GM19025 (cell line): Measurements from ENCODE around the gene ZNF154.

Experiments
- ATAC-seq: cut with Tn5 transposase; IDR thresholded peaks from one replicate; pipeline ENCODE4 v1.9.1; 2021; ENCODE audit warnings: mild to moderate bottlenecking, low read depth, moderate library complexity; ENCODE audit not compliant: unreplicated experiment

The ZNF154 gene

DNA sequence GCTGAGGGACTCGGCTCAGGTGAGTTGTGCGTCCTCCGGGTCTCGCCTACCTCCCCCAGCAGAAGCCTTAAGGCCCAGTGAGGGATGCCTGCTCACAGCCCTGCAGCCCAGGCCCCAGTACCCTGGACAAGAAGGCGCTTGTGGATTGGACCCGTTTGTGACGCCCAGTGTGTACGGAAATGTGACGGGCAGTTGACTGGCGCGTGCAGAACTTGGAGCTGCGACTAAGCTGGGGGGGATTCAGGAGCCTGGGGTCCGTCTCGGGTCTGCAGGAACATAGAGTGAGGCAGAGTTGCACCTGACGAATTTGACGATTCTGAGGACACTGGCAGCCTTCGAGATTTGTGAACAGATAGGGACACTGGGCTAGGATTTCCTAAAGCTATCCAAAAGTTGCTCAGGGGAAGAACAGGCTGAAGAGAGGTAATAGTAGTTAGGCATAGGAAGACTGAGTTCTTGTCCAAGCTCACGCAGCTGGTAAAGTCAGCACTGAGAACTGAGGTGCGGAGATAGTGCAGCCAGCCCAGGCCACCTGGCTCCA lies 26.7 kb downstream of the ZNF154 start:
- no peak for ATAC-seq

DNA sequence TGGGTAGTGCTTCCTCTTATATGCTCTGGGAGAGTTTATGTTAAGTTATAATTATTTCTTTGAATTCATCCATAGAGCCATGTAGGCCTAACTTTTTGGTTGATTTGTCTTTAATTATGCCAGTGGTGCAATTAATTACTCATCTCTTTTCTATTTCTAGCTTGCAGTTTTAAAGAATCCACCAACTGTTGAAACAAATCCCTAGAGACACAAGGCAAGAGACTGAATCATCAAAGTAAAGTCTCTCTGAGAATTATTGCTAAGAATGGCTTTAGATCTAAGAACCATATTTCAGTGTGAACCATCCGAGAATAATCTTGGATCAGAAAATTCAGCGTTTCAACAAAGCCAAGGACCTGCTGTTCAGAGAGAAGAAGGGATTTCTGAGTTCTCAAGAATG lies 33.1 kb downstream of the ZNF154 start:
- no peak for ATAC-seq

GRCh38 chr19:57672466-57672865 lies 36.5 kb downstream of the ZNF154 start:
- no peak for ATAC-seq

DNA sequence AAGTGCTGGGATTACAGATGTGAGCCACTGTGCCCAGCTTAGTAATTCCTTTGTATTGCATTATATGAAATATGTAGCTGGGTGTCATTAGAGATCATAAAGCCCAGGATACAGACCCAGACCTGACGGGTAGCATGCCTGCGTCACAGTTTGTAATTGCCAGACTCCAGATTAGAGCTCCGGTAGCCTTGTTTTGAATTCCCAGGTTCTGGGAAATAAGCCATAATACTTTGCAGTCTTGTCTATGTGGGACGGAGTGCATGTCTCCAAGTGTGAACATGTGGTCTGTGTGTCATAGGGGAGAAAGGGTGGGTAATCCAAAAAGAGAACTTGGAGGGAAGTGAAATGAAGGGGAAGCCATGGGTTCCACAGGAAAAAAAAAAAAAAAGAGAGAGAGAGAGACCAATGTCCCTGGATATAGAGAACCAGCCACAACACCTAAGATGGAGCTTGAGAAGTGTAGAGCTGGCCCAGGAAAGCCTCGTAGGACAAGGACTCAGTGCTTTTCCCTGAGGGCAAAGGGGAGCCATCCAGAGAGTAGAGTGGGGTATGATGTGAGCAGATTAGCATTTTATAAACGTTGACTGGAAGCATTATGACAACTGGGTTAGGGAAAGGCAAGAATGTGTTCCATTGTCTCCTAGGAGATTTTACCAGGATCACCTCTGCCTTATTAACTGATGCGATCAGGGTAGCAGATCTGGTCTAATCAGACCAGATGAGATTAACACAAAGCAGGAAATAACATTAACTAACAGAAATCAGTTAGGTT lies 37.7 kb downstream of the ZNF154 start:
- ATAC-seq = no peak

GRCh38 chr19:57668635-57669034 lies 40.4 kb downstream of the ZNF154 start, which contains the start of gene ZSCAN4:
Gene ZSCAN4, plus strand, starts transcription at chr19:57668935. Its CDS starts 7,211 bp downstream, at chr19:57676146.
- ATAC-seq = no peak

GRCh38 chr19:57667228-57667627 lies 41.8 kb downstream of the ZNF154 start:
- no peak for ATAC-seq

GRCh38 chr19:57665261-57665806 lies 43.7 kb downstream of the ZNF154 start:
- no peak for ATAC-seq

DNA sequence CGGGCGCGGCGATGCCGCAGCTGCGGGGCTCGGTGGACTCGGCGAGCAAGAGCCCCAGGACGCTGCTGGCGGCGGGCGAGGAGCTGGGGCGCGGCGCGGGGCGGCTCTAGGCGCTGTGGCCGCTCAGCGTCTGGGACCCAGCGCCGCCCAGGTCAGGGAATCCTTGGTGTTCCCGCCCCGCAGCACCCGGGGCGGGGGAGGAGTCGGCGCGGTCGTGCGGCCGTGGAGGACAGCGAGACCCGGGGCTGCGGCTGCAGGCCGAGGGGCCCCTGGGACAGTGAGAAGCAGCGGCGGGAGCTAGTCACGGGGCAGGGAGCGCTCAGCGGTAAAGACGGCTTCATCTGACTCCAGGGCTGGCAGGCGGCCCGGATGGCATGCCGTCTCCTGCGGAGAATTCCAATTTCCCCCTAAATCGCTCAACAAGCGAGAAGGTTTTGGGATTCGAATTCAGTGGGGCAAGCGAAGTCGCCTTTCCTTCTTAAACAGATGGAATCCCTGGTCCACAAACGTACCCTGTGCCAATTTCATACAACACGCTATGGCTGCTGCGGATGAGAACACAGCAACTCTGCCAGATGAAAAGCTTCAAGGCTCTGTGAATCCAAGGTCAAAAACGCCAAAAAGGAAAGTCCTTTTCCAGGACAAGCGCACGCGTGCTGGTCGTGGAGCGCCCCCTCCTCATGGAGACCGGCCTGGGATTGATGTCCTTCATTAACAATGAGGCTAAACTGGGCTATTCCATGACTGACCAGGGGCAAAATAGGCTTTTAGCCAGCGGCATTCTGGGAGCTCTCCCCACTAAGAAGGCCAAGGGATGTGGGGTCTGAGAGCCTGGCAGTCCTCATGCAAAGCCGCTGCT lies 44.5 kb downstream of the ZNF154 start:
- no peak for ATAC-seq

DNA sequence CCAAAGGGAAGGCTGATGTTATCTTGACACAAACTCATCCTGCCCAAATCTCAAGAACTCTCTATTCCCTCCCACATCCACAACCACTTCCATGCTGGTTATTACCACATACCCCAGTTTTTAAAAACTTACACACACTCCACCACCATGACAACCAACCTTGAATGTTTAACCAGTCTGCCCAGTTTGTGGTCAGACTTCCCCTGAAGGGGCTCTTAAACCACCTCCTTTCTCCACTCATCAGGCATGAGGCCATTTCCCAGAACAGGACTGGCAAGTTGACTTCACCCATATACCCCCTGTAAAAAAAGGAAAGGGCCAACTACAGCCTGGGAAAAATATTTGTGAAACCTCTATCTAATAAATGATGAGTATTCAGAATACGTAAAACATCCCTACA lies 52.7 kb downstream of the ZNF154 start:
- ATAC-seq = no peak

DNA sequence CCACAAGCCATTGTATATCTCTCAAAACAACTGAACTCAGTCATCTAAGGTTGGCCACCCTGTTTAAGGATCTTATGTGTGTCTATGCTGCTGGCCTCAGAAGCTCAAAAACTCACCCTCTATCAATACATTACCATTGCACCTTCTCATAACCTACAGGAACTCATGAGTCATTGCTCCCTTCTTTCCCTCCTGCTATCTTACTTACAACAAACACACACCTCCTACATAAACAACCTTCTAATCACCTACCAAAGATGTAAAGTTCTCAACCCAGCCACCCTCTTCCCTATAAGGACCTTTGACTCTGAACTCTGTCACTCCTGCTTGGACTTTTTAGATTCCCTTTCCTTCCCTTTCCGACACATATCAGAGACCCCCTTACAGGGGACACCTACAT lies 53.6 kb downstream of the ZNF154 start:
- no peak for ATAC-seq

DNA sequence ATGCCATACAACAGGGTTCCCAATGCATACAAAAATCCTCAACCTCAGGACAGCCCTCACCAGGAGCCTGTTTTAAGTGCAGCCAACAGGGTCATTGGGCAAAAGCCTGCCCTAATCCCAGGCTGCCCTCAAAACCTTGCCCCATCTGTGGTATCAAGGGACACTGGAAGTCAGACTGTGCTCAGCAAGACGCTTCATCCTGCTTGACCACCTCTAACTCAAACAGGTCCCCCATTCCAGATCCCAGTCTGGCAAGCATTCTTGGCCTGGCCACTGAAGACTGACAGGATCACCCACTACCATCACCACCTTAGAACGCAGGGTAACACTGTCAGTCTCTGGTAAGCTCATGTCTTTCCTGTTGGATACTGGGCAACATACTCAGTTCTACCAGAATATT lies 55.3 kb downstream of the ZNF154 start:
- ATAC-seq = no peak

DNA sequence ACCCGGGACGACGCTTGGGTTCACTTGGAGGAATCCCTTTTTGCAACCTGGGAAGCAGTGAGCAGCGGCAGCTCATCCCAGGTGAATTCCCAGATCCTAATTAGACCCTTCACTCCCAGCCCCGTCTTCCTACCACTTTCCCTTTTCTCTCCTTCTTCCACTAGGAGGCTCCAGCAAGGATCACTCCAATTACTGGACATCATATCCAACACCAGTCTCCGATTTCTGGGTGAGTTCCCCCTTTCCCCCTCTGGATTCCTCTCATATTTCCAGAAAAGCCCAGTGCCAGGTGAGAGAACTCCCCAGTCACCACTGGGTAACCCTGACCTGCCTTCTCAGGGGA lies 57.4 kb downstream of the ZNF154 start:
- no peak for ATAC-seq

- ATAC-seq = no peak
These were observed 60.5 kb downstream of the ZNF154 start for GRCh38 chr19:57648331-57649003.
